ENCODE results near the gene C6.

Gene C6

DNA sequence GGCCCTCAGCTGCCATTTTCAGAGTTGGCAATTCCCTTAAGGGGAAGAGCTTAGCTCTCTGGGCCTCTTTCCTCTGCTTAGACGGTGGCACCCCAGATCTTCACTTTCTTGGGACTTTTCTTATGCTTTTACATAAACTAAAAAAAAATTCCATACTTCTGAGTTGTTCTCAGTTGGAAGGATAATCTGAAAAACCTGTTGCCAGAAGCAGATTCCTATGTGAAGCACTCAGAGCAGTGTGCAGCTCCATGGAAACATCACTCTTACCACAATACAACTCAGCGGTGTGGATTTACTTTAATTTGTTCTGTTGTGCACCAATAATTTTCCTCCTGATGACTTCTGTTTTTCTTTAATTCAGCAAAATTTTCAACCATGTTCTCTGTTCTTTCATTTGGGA is 98.1 kb downstream of the C6 start:
- Mint-ChIP-seq H3K9me3 (peaks cover 4% of the 10 kb centered on the region), H3K27me3 (peaks cover 1% of the 10 kb centered on the region), H3K27ac (no peak overlapping the region)

DNA sequence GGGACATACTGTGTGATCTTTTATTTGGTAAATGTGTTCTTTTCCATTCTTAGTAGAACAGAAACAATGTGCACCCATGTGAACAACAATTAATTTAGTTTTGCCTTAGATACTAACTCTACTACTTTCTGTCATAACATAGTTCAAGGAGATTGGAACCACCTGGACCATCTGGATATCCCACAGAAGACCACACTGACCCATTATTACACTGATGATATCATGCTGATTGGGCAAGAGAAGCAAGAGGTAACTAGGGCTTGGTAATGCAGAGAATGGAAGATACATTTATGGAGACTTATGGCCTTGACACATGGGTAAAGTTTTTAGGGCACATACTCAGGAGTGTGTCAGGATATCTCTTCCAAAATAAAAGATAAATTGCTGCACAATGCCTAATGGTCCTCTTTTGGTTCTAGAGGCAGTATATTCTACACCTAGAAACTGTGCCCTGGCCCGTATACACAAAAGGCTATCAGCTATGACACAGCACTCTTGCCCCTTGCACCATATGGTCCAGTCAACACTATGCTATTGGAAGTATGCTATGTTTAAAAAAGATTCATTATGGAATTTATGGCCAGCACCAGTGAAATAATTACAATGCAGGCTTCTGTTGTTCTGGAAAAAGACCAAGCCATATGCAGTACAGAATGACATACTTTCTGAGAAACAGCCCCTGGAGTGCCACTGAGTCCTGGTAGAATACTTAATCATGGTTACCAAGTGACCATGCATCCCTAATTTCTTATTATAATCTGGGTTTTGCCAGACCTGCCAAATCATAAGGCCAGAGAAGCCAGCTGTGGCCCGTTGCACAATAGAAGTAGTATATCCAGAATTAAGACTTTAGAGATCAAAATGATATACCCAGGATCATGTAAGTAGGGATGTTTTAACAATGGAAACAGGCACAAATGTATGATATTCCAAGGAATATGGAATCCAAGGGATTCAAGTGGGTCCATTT is 100.6 kb downstream of the C6 start:
- no peak overlapping the region for H3K4me3 Mint-ChIP-seq
- H3K9me3 Mint-ChIP-seq = peaks cover 4% of the 10 kb centered on the region
- no peak overlapping the region for H3K27ac Mint-ChIP-seq
- peaks cover 1% of the 10 kb centered on the region for H3K27me3 Mint-ChIP-seq
- H3K4me1 Mint-ChIP-seq = no peaks in the 10 kb centered on the region
- H3K36me3 Mint-ChIP-seq = no peaks in the 10 kb centered on the region

More for the DNA sequence above, 98.1 kb downstream of the C6 start:
- Mint-ChIP-seq H3K4me1 (no peaks in the 10 kb centered on the region), H3K36me3 (no peaks in the 10 kb centered on the region), H3K4me3 (no peak overlapping the region)

- Mint-ChIP-seq H3K9me3 (no peaks in the 10 kb centered on the region), H3K36me3 (no peaks in the 10 kb centered on the region), H3K27me3 (no peaks in the 10 kb centered on the region), H3K27ac (no peak overlapping the region), H3K4me1 (no peaks in the 10 kb centered on the region), H3K4me3 (no peak overlapping the region)
Observed at GRCh38 chr5:41109186-41109585, 104.1 kb downstream of the C6 start.

GRCh38 chr5:41102341-41102740 is 111.0 kb downstream of the C6 start:
- Mint-ChIP-seq H3K36me3 (no peaks in the 10 kb centered on the region), H3K27ac (no peak overlapping the region), H3K4me3 (no peak overlapping the region), H3K27me3 (no peaks in the 10 kb centered on the region), H3K9me3 (no peaks in the 10 kb centered on the region), H3K4me1 (no peaks in the 10 kb centered on the region)

- Mint-ChIP-seq H3K36me3 (no peaks in the 10 kb centered on the region), H3K4me1 (no peaks in the 10 kb centered on the region), H3K27ac (no peak overlapping the region), H3K9me3 (no peaks in the 10 kb centered on the region), H3K4me3 (no peak overlapping the region), H3K27me3 (no peaks in the 10 kb centered on the region)
Observed at GRCh38 chr5:41097642-41098041, 115.7 kb downstream of the C6 start.

GRCh38 chr5:41095324-41096101 is 117.8 kb downstream of the C6 start:
- H3K27me3 Mint-ChIP-seq = no peaks in the 10 kb centered on the region
- no peaks in the 10 kb centered on the region for H3K4me1 Mint-ChIP-seq
- no peaks in the 10 kb centered on the region for H3K36me3 Mint-ChIP-seq
- H3K27ac Mint-ChIP-seq = no peak overlapping the region
- peaks cover 6% of the 10 kb centered on the region for H3K9me3 Mint-ChIP-seq
- H3K4me3 Mint-ChIP-seq = no peak overlapping the region

DNA sequence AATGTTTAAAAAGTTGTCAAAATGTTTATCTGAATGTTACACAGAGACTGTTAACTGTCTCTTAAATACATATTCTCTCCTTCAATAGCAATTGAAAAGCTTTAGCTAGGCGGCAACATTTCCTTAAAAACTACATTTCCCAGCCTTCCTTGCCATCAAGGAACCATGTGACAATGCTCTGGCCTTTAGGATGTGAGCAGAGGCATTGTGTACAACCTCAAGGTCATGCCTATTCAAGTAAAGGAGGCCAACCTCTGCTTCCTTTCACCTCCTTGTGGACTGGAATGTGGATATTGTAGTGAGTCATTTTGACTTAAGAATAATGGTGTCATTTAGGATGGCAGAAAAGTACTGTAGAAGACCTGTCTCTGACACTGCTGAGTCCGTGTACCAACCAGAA is 118.5 kb downstream of the C6 start:
- Mint-ChIP-seq H3K27me3 (no peaks in the 10 kb centered on the region), H3K27ac (no peak overlapping the region), H3K4me1 (no peaks in the 10 kb centered on the region), H3K36me3 (no peaks in the 10 kb centered on the region), H3K4me3 (no peak overlapping the region), H3K9me3 (peaks cover 6% of the 10 kb centered on the region)

- Mint-ChIP-seq H3K27me3 (peaks cover 2% of the 10 kb centered on the region), H3K4me3 (no peak overlapping the region), H3K9me3 (peaks cover 6% of the 10 kb centered on the region), H3K27ac (no peak overlapping the region), H3K36me3 (no peaks in the 10 kb centered on the region), H3K4me1 (no peaks in the 10 kb centered on the region)
Observed at GRCh38 chr5:41093803-41094202, 119.5 kb downstream of the C6 start.
